ENCODE measurements around the gene ADAMTS2. TPM values are rescaled to one million over a fixed set of nuclear protein-coding genes. Genes with fewer than 3 reads are reported as not detected.

Gene ADAMTS2
- total and polyA plus RNA-seq, 4 donors: 12.5 to 27.1 (median 19.7) TPM

DNA sequence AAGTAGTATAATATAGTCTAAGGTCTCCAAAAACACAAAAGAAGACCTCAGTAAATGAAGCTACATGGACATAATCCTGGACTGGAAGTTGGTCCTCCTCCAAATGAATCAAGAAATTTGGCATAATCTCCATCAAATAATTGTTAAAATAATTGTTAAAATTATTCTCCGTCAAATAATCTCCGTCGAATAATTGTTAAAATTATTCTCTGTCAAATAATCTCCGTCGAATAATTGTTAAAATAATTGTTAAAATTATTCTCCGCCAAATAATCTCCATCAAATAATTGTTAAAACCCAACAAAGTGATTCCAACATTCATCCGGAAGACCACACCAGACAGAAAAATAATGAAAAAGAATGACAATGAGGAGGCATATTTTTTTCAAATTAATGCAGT, 130.6 kb downstream of the ADAMTS2 start:
- Histone ChIP-seq H3K4me3 (ENCODE audit: low read depth, low read length) (no peak overlapping the region), H3K4me1 (ENCODE audit: control insufficient read depth, insufficient read depth, low read length) (peaks cover 19% of the 10 kb centered on the region), H3K36me3 (ENCODE audit: control insufficient read depth, insufficient read depth, low read length) (no peaks in the 10 kb centered on the region), H3K9me3 (ENCODE audit: control insufficient read depth, insufficient read depth, low read length) (no peaks in the 10 kb centered on the region), H3K27me3 (ENCODE audit: control insufficient read depth, insufficient read depth, low read length) (no peaks in the 10 kb centered on the region), H3K27ac (ENCODE audit: low read depth, low read length) (no peak overlapping the region)
- no CpG with 5 or more reads among the region's 7 CpGs for WGBS (ENCODE audit: insufficient coverage)
- no peak for DNase-seq (ENCODE audit: low read depth in 4 of 6, low spot score in 6 of 6)

DNA sequence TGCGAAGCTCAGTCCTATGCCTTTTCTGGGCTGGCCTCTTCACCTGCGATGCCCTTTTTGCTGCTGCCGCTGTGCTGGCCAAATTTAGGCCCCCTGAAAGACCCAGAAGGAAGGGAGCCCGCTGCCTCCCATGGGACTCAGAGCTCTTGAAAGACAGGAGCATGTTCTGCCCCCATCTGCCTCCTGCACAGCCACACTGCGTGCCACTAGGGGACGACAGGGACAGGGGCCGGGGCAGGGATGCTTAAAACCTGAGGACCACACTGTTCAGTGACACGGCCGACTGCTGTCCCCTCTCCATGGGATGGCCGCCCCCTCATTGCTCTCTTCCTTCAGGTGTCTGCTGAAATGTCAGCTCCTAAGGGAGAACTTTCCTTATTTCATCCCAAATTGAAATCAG, 132.4 kb downstream of the ADAMTS2 start:
- Histone ChIP-seq H3K4me1 (ENCODE audit: control insufficient read depth, insufficient read depth, low read length) (peaks cover 5% of the 10 kb centered on the region), H3K36me3 (ENCODE audit: control insufficient read depth, insufficient read depth, low read length) (peaks cover 2% of the 10 kb centered on the region), H3K4me3 (ENCODE audit: low read depth, low read length) (no peak overlapping the region), H3K9me3 (ENCODE audit: control insufficient read depth, insufficient read depth, low read length) (no peaks in the 10 kb centered on the region), H3K27me3 (ENCODE audit: control insufficient read depth, insufficient read depth, low read length) (no peaks in the 10 kb centered on the region), H3K27ac (ENCODE audit: low read depth, low read length) (no peak overlapping the region)
- 86% methylated on average over 10 of the region's 10 CpGs for WGBS (ENCODE audit: insufficient coverage)
- DNase-seq (ENCODE audit: low read depth in 4 of 6, low spot score in 6 of 6): peak in 1 of 6 donors; percentile 32

DNA sequence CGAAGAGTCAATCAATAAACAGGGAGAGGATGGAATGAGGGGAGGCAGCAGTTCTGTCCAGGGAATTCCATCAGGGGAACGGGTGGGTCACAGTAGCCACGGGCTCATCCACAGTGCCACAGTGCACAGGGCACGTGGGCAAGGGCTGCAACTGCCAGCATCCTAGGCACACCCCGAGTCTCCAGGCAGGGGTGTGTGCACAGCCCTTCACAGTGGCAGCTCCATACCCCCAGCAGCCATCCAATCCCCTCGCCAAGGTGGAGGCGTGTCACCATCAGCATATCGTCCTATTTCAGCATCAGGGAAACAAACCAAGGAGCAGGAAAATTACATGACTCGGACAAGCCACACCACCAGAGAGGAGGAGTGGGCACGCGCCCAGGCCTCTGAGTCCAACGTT, 133.6 kb downstream of the ADAMTS2 start:
- no peaks in the 10 kb centered on the region for H3K27me3 ChIP-seq (ENCODE audit: control insufficient read depth, insufficient read depth, low read length)
- peaks cover 3% of the 10 kb centered on the region for H3K36me3 ChIP-seq (ENCODE audit: control insufficient read depth, insufficient read depth, low read length)
- DNase-seq (ENCODE audit: low read depth in 4 of 6, low spot score in 6 of 6): no peak
- no peaks in the 10 kb centered on the region for H3K9me3 ChIP-seq (ENCODE audit: control insufficient read depth, insufficient read depth, low read length)
- H3K4me3 ChIP-seq (ENCODE audit: low read depth, low read length): no peak overlapping the region
- H3K27ac ChIP-seq (ENCODE audit: low read depth, low read length): no peak overlapping the region
- 85% methylated on average over 12 of the region's 12 CpGs for WGBS (ENCODE audit: insufficient coverage)
- H3K4me1 ChIP-seq (ENCODE audit: control insufficient read depth, insufficient read depth, low read length): no peaks in the 10 kb centered on the region

DNA sequence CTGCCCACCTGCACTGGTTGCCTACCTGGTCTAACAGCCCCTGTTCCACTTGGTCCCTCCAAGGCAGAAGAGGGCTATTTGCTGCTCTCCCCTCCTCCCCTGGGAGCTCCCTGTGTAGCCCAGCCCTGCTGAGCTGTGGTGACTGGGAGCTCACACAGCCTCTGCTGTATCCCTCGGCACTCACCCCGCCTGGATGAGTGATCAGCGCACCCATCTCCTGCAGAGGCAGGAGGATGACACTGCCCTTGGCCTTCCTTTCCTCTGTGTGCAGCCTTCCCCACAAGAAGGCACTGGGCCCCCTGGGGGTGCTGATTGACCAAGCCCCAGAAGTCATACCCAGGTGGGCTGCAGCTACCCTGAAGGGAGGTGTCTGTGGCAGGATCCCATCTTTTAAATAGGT, 134.2 kb downstream of the ADAMTS2 start:
- DNase-seq (ENCODE audit: low read depth in 4 of 6, low spot score in 6 of 6): no peak
- peaks cover 3% of the 10 kb centered on the region for H3K36me3 ChIP-seq (ENCODE audit: control insufficient read depth, insufficient read depth, low read length)
- no peak overlapping the region for H3K4me3 ChIP-seq (ENCODE audit: low read depth, low read length)
- WGBS (ENCODE audit: insufficient coverage): 86% methylated on average over 3 of the region's 3 CpGs
- no peak overlapping the region for H3K27ac ChIP-seq (ENCODE audit: low read depth, low read length)
- no peaks in the 10 kb centered on the region for H3K9me3 ChIP-seq (ENCODE audit: control insufficient read depth, insufficient read depth, low read length)
- H3K27me3 ChIP-seq (ENCODE audit: control insufficient read depth, insufficient read depth, low read length): no peaks in the 10 kb centered on the region
- H3K4me1 ChIP-seq (ENCODE audit: control insufficient read depth, insufficient read depth, low read length): no peaks in the 10 kb centered on the region

DNA sequence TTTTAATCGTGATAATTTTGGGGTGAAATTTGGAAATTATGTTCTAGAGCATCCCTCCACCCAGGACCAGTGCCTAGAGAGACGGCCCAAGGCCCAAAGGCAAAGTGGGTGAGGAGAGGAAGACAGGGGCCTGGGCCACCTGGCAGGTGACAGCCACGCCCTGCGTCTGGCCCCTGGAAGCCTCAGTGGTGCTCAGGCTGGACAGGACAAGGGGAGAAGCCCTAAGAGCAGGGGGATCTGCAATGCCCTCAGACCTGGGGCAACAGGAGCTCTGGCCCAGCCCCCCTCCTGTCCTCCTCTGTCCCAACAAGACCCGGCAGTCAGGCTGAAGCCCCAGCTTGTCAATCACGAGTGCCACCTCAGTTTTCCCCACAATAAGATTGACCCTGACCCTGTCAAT, 134.8 kb downstream of the ADAMTS2 start:
- Histone ChIP-seq H3K36me3 (ENCODE audit: control insufficient read depth, insufficient read depth, low read length) (peaks cover 3% of the 10 kb centered on the region), H3K4me1 (ENCODE audit: control insufficient read depth, insufficient read depth, low read length) (no peaks in the 10 kb centered on the region), H3K27me3 (ENCODE audit: control insufficient read depth, insufficient read depth, low read length) (no peaks in the 10 kb centered on the region), H3K9me3 (ENCODE audit: control insufficient read depth, insufficient read depth, low read length) (no peaks in the 10 kb centered on the region), H3K27ac (ENCODE audit: low read depth, low read length) (no peak overlapping the region), H3K4me3 (ENCODE audit: low read depth, low read length) (no peak overlapping the region)
- WGBS (ENCODE audit: insufficient coverage): 90% methylated on average over 6 of the region's 6 CpGs
- no peak for DNase-seq (ENCODE audit: low read depth in 4 of 6, low spot score in 6 of 6)

DNA sequence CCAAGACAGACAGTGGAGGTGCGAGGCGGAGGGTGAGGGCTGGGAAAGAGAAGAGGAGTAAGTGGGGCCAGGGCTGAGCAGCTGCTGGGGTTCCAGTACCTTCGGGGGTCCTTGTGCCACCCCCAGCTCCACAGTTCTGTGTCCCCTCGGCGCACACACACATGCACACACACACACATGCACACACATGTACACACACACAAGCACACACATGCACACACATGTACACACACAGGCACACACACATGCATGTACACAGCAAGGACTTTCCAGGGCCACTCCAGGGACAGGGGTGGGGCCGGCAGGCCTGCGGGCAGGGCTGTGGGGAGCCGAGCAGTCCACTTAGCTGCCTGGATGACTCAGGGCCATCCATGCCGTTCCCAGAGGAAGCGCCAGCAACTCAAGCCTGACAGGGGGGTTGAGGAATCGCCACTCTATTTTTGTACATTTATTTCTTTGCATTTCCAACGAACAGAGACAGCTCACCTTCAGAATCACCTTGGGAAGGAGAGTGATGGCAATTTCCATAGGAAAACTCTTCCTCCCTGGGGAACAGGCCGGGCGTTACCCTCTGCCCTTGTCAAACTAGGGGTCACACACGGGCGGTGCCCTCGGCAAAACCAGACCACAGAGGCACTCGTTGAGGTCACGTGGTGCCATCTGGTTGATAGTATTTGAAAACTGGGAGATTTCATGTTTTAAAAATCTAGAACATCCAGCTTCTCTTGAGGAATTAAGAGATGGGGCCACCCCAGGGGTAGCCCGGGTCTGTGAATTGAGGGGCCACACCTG, 135.7 kb downstream of the ADAMTS2 start:
- no peak for DNase-seq (ENCODE audit: low read depth in 4 of 6, low spot score in 6 of 6)
- H3K27me3 ChIP-seq (ENCODE audit: control insufficient read depth, insufficient read depth, low read length): no peaks in the 10 kb centered on the region
- H3K9me3 ChIP-seq (ENCODE audit: control insufficient read depth, insufficient read depth, low read length): no peaks in the 10 kb centered on the region
- H3K36me3 ChIP-seq (ENCODE audit: control insufficient read depth, insufficient read depth, low read length): peaks cover 3% of the 10 kb centered on the region
- no peaks in the 10 kb centered on the region for H3K4me1 ChIP-seq (ENCODE audit: control insufficient read depth, insufficient read depth, low read length)
- 85% methylated on average over 12 of the region's 20 CpGs for WGBS (ENCODE audit: insufficient coverage)
- no peak overlapping the region for H3K4me3 ChIP-seq (ENCODE audit: low read depth, low read length)
- H3K27ac ChIP-seq (ENCODE audit: low read depth, low read length): no peak overlapping the region

DNA sequence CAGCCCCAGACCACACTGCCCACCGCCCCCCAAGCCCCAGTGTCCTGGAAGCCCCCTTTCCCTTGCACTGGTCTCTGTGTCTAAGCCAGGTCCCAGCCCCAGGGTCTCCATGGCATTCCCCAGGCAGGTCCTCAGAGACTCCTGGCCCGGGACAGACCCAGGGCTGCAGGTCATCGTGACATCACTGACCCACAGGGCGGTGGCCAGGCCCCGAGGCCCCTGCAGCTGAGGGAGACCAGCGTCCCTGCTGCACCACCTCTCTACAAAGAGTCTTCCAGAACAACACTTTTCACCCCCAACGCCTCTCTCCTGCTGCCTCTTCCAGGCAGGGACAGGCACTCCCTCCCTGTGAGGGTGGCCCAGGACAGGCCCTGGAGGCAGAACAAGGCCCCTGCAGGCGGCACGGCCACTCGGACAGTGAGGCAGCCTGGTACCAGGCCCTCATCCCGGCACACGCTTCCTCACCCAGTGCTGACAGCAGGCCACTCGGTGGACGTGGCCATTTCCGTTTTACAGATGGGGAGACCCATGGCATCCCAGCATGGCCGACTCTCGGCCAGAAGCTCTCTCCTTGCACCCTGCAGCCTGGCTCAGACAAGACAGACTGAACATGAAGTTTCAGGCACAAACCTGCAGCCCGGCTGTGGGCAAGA, 136.4 kb downstream of the ADAMTS2 start:
- Histone ChIP-seq H3K4me3 (ENCODE audit: low read depth, low read length) (no peak overlapping the region), H3K4me1 (ENCODE audit: control insufficient read depth, insufficient read depth, low read length) (no peaks in the 10 kb centered on the region), H3K27me3 (ENCODE audit: control insufficient read depth, insufficient read depth, low read length) (no peaks in the 10 kb centered on the region), H3K36me3 (ENCODE audit: control insufficient read depth, insufficient read depth, low read length) (peaks cover 3% of the 10 kb centered on the region), H3K27ac (ENCODE audit: low read depth, low read length) (no peak overlapping the region), H3K9me3 (ENCODE audit: control insufficient read depth, insufficient read depth, low read length) (no peaks in the 10 kb centered on the region)
- 90% methylated on average over 17 of the region's 18 CpGs for WGBS (ENCODE audit: insufficient coverage)
- no peak for DNase-seq (ENCODE audit: low read depth in 4 of 6, low spot score in 6 of 6)

DNA sequence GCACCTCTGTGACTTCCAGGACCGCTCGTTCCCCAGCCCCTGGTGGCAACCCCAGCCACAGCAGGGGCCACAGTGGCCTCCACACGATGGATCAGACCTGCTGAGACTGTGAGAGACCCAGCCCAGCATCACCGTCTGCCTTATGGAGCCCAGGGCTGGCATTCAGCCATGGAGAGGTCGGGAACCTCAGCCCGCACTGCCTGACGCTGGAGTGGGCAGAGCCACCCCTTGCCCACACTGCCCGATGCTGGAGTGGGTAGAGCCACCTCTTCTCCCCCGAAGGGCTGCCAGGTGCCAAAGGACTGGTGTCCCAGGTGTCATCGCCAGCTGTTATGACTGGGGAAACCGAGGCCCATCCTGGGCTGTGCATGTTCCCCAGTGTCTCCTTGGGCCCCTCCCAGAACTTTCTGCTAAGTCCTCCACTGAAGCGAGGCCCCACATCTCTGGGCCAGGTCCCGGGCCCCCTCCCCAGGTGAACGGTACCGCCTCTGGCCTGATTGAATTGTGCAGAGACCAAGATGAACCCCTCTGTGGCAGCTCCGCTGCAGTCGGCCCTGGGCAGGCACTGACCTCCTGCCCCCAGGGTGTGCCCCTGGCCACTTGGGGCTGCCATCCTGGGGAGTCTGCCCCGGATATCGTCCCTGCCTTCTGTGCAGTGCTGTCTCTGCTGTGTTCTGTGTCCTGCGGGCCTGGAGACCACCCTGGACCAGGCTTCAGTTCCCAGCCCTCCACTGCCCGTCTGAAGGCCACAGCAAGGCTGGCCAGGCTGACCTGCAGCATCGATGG, 137.1 kb downstream of the ADAMTS2 start:
- WGBS (ENCODE audit: insufficient coverage): 83% methylated on average over 22 of the region's 22 CpGs
- H3K4me3 ChIP-seq (ENCODE audit: low read depth, low read length): no peak overlapping the region
- no peaks in the 10 kb centered on the region for H3K27me3 ChIP-seq (ENCODE audit: control insufficient read depth, insufficient read depth, low read length)
- no peaks in the 10 kb centered on the region for H3K4me1 ChIP-seq (ENCODE audit: control insufficient read depth, insufficient read depth, low read length)
- H3K36me3 ChIP-seq (ENCODE audit: control insufficient read depth, insufficient read depth, low read length): peaks cover 5% of the 10 kb centered on the region
- no peaks in the 10 kb centered on the region for H3K9me3 ChIP-seq (ENCODE audit: control insufficient read depth, insufficient read depth, low read length)
- DNase-seq (ENCODE audit: low read depth in 4 of 6, low spot score in 6 of 6): no peak
- H3K27ac ChIP-seq (ENCODE audit: low read depth, low read length): no peak overlapping the region

DNA sequence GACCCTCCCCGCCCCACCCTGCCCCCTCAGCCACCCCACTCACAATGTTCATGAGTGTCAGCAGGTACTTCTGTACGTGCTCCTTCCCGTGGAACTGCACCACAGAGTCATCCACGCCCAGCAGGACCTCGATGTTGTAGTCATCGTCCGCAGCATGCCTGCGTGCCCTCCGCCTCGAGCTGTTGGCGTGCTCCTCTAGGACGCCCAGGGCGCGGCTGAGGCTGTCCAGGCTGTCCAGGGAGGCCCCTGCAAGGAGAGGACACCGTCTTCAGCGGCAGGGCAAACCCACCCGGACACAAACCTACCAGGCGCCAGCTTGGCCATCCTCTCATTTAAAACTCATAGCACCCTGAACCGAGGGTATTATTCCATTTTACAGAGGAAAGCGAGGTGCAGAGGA, 137.8 kb downstream of the ADAMTS2 start:
- Histone ChIP-seq H3K36me3 (ENCODE audit: control insufficient read depth, insufficient read depth, low read length) (peaks cover 7% of the 10 kb centered on the region), H3K9me3 (ENCODE audit: control insufficient read depth, insufficient read depth, low read length) (no peaks in the 10 kb centered on the region), H3K27ac (ENCODE audit: low read depth, low read length) (no peak overlapping the region), H3K4me1 (ENCODE audit: control insufficient read depth, insufficient read depth, low read length) (no peaks in the 10 kb centered on the region), H3K4me3 (ENCODE audit: low read depth, low read length) (no peak overlapping the region), H3K27me3 (ENCODE audit: control insufficient read depth, insufficient read depth, low read length) (no peaks in the 10 kb centered on the region)
- DNase-seq (ENCODE audit: low read depth in 4 of 6, low spot score in 6 of 6): no peak
- 76% methylated on average over 19 of the region's 20 CpGs for WGBS (ENCODE audit: insufficient coverage)

Measured in spinal cord (tissue), 10 donors.